GM21529 (cell line): Measurements from ENCODE around the gene LAMA5.

Experiments
- ATAC-seq: cut with Tn5 transposase; IDR thresholded peaks from one replicate; pipeline ENCODE4 v1.9.1; 2021; ENCODE audit not compliant: unreplicated experiment

The LAMA5 gene

DNA sequence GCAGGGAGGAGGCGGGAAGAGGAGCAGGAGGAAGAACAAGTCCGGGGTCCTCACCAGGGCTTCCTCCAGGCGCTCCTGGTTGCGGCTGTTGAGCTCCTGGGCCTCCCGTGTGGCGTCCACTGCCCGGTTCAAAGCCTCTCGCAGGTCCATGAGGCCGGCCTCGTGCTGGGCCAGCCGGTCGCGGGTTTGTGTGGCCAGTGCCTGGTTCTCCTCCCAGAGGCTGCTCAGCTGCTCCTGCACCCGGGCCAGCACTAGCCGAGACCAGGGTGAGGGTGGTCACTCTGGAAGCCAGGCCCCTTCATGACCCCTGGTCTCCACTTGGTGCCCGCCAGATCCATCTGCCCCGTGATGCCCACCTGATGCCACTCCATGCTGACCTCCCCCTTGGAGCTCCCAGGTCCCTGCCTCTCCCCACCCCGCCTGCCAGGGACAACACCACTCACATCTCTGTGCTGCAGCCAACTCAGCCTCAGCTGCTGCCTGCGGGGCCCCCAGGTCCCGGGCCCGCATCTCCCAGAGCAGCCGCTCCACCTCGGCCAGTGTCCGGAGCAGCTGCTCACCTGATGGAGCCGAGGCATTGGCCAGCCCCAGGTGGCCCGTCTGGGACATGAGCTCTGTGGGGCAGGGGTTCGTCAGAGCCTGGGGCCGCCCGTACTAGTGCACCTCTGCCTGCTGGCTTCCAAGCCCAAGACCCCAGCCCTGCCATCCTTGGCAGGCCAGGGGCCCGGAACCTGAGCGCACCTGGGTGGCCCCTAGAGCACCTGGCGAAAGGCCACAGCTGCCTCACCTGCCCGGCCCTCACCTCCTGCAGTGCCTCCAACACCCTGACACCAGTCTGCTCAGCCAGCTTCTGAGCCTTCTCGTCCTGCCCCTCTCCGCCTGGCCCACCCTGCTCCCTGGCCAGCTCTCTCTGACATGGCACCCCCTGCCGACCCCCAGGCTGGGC lies 48.4 kb downstream of the LAMA5 start:
- no peak for ATAC-seq

GRCh38 chr20:62317167-62317655 lies 49.9 kb downstream of the LAMA5 start:
- ATAC-seq, result no peak

GRCh38 chr20:62316331-62317166 lies 50.6 kb downstream of the LAMA5 start:
- ATAC-seq, result no peak

GRCh38 chr20:62315773-62316172 lies 51.3 kb downstream of the LAMA5 start:
- no peak for ATAC-seq

- ATAC-seq, result no peak
Measured at GRCh38 chr20:62314711-62315302, 52.3 kb downstream of the LAMA5 start.

DNA sequence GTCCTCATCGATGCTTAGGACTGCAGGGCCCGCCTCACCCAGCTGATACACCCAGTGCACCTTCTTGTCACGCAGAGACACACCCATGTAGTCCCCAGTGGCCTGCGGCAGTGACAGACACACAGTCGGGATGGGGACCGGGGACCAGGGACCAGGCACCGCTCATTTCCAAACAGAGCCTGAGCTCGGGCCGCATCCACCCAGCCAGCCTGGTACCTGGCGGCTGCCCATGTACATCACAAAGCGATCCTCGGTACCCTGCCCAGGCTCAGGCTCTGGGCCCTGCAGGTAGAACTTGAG lies 52.8 kb downstream of the LAMA5 start:
- no peak for ATAC-seq

- no peak for ATAC-seq
Measured at GRCh38 chr20:62313460-62314338, 53.4 kb downstream of the LAMA5 start.

- ATAC-seq, result no peak
Measured at GRCh38 chr20:62313021-62313420, 54.1 kb downstream of the LAMA5 start.

DNA sequence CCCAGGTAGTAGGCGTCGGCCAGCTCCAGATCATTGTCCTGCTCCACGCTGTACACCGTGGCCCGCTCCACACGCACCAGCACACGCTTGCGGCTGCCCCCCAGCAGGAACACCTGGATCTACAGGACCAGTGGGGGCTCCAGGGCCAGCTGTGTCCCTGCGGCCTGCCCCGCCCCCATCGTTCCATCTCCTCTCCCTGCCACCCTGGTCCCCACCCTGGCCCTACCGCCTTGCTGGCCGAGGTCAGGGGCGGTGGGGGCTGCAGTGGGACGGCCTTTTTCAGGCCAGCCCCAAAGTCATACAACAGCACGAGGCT lies 54.5 kb downstream of the LAMA5 start:
- no peak for ATAC-seq

GRCh38 chr20:62311832-62312661 lies 55.1 kb downstream of the LAMA5 start:
- no peak for ATAC-seq

DNA sequence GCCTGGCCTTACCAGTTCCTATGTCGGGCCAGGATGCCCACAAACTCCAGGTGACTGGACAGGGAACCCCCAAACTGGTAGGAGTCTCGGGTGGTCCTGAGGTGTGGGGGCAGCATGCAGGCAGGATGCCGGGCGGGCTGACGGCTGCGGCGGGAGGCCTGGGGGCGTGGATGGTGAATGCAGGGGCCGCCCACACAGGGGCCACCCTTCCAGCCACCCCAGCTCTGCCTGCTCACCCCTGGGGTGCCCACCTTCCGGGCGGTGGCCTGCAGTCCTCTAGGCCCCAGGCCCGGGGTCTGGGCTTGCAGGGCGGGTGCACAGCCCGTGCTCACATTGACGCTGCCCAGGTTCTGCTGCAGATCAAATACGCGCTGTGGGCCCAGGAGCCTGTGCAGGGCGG lies 56.0 kb downstream of the LAMA5 start:
- ATAC-seq, result no peak

GRCh38 chr20:62310757-62311121 lies 56.4 kb downstream of the LAMA5 start:
- no peak for ATAC-seq

- no peak for ATAC-seq
Measured at GRCh38 chr20:62309947-62310756, 57.0 kb downstream of the LAMA5 start.

GRCh38 chr20:62309198-62309944 lies 57.7 kb downstream of the LAMA5 start:
- ATAC-seq, result no peak

DNA sequence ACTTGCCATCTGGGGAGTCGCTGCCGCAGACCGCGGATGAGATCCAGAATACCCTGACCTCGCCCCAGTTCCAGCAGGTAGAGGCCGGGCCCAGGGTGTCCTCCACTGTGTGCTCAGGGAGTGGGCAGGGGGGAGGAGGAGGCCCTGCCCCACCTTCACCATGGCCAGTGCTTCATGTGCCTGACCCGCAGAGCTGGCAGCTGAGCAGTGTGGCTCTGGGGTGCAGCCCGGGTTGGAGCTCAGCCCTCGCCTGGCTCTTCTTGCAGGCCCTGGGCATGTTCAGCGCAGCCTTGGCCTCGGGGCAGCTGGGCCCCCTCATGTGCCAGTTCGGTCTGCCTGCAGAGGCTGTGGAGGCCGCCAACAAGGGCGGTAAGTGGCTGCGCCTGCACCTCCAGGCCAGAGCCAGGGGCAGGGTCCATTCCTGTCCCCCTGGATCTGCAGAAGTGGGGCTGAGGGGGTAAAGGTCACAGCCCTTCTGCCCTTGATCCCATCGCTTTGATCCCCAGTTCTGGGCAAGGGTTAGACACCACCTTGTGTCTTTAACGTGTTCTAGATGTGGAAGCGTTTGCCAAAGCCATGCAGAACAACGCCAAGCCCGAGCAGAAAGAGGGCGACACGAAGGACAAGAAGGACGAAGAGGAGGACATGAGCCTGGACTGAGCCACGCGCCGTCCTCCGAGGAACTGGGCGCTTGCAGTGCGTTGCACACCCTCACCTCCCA lies 58.9 kb downstream of the LAMA5 start:
- no peak for ATAC-seq

- no peak for ATAC-seq
Measured at GRCh38 chr20:62307226-62308101, 59.6 kb downstream of the LAMA5 start.
